HCT116 (cell line): Measurements from ENCODE around the gene DPM2. TPM values are rescaled to one million over a fixed set of nuclear protein-coding genes. Genes with fewer than 3 reads are reported as not detected.

Experiments
- ATAC-seq: fragments of 200-7000 bp; cut with Tn5 transposase; 2 replicates; pipeline ENCODE4 v1.9.1; 2020; ENCODE audit warnings: mild to moderate bottlenecking, moderate library complexity
- BruUV-seq: library from RNA; stranded (reverse); fragments of 400-500 nt; replicated peaks from 2 replicates; lab custom pipeline; 2021; lab: Mats Ljungman, UMichigan
- CTCF ChIA-PET: fragments of 300-600 bp; sonication (Branson Sonifier 250); formaldehyde crosslinking; loops from one replicate; lab custom pipeline; 2021; ENCODE audit warnings: antibody characterized with exemption; lab: Charles Lee
- POLR2A ChIA-PET: fragments of 300-600, 350-600 bp; sonication (Branson Sonifier 250); formaldehyde crosslinking; loops from one replicate; lab custom pipeline; 2021; ENCODE audit warnings: antibody characterized with exemption; lab: Charles Lee
- RAD21 ChIA-PET, 2 experiments: fragments of 300-600 bp; sonication (Branson Sonifier 250); formaldehyde crosslinking; loops; one replicate each; lab custom pipeline; 2023; ENCODE audit warnings: low total read pairs in 2 of 2; ENCODE audit not compliant: uncharacterized antibody in 2 of 2, unreplicated experiment in 2 of 2, low non-redundant PET in 1 of 2; lab: Charles Lee
- DNase-seq: peaks from one replicate; pipeline ENCODE4 v3.0.0-alpha.2; 2010; ENCODE audit warnings: low read depth, low spot score
- H2AFZ ChIP-seq: fragments of 200-600 bp; shearing (Covaris generic), sonication (generic); 2 replicates; pipeline ENCODE4 v1.6.1; 2017; ENCODE audit warnings: low read depth, mixed run types, mixed read lengths, antibody characterized with exemption, low read length; ENCODE audit not compliant: poor library complexity, severe bottlenecking
- H3K27ac ChIP-seq: 2 replicates; pipeline ENCODE4 v1.5.1; 2012; ENCODE audit warnings: low read depth, low read length
- H3K27me3 ChIP-seq: fragments of 200-600 bp; sonication (generic); 2 replicates; pipeline ENCODE4 v1.6.1; 2016; ENCODE audit warnings: mixed run types, low read length, mixed read lengths; ENCODE audit not compliant: insufficient read depth
- H3K36me3 ChIP-seq, 2 experiments: fragments of 200-500 bp in 1 of 2; fragments of 200-600 bp in 1 of 2; sonication (Bioruptor generic) in 1 of 2; sonication (generic) in 1 of 2; 2 replicates each; pipeline versions ENCODE4 v1.5.1 to v1.6.1; 2014 to 2016; ENCODE audit warnings: low read length in 2 of 2, inconsistent platforms in 1 of 2, mixed read lengths in 1 of 2, mixed run types in 1 of 2; ENCODE audit not compliant: insufficient read depth in 2 of 2, control insufficient read depth in 1 of 2
- H3K4me1 ChIP-seq, 2 experiments: fragments of 200-600 bp in 1 of 2; sonication (generic) in 1 of 2; 2 replicates each; pipeline versions ENCODE4 v1.5.1 to v1.6.1; 2012 to 2017; ENCODE audit warnings: low read length in 2 of 2, inconsistent platforms in 1 of 2, mild to moderate bottlenecking in 1 of 2, mixed read lengths in 1 of 2, mixed run types in 1 of 2, moderate library complexity in 1 of 2; ENCODE audit not compliant: insufficient read depth in 2 of 2, control insufficient read depth in 1 of 2
- H3K4me2 ChIP-seq: fragments of 200-600 bp; sonication (generic); 2 replicates; pipeline ENCODE4 v1.6.1; 2017; ENCODE audit warnings: mixed run types, low read length, mixed read lengths
- H3K4me3 ChIP-seq, 2 experiments: fragments of 200-600 bp in 1 of 2; sonication (generic) in 1 of 2; replicated peaks in 1 of 2; 2 replicates each; pipeline ENCODE4 v1.5.1; 2011 to 2016; ENCODE audit warnings: low read length in 2 of 2, control low read depth in 1 of 2, low read depth in 1 of 2, mild to moderate bottlenecking in 1 of 2, mixed read lengths in 1 of 2, mixed run types in 1 of 2
- H3K79me2 ChIP-seq: fragments of 200-600 bp; sonication (generic); 2 replicates; pipeline ENCODE4 v1.6.1; 2017; ENCODE audit warnings: mild to moderate bottlenecking, mixed run types, low read length, moderate library complexity, mixed read lengths; ENCODE audit not compliant: insufficient read depth
- H3K9ac ChIP-seq: fragments of 200-600 bp; sonication (generic); 2 replicates; pipeline ENCODE4 v1.6.1; 2016; ENCODE audit warnings: low read length, mixed read lengths
- H3K9me2 ChIP-seq: fragments of 200-600 bp; sonication (generic), shearing (Covaris generic); 2 replicates; pipeline ENCODE4 v1.6.1; 2017; ENCODE audit warnings: mixed run types, mild to moderate bottlenecking, moderate library complexity; ENCODE audit not compliant: insufficient read depth
- H3K9me3 ChIP-seq, 2 experiments: fragments of 200-500 bp in 1 of 2; fragments of 200-600 bp in 1 of 2; sonication (Bioruptor generic) in 1 of 2; sonication (generic) in 1 of 2; 2 replicates each; pipeline ENCODE4 v1.6.1; 2014 to 2017; ENCODE audit warnings: low read length in 2 of 2, mixed read lengths in 2 of 2, inconsistent platforms in 1 of 2, low read depth in 1 of 2, mild to moderate bottlenecking in 1 of 2, mixed run types in 1 of 2, moderate library complexity in 1 of 2; ENCODE audit not compliant: control insufficient read depth in 1 of 2, insufficient read depth in 1 of 2
- H4K20me1 ChIP-seq: fragments of 200-600 bp; sonication (generic), shearing (Covaris generic); 2 replicates; pipeline ENCODE4 v1.6.1; 2017; ENCODE audit warnings: mixed run types, mild to moderate bottlenecking, moderate library complexity; ENCODE audit not compliant: insufficient read depth
- CEBPB ChIP-seq: IDR thresholded peaks from 2 replicates; pipeline ENCODE4 v1.6.1; 2012; ENCODE audit warnings: low read depth
- EGR1 ChIP-seq: IDR thresholded peaks from 2 replicates; pipeline ENCODE4 v1.6.1; 2012; ENCODE audit warnings: low read depth
- ELF1 ChIP-seq: IDR thresholded peaks from 2 replicates; pipeline ENCODE4 v1.6.1; 2012; ENCODE audit warnings: low read depth, borderline replicate concordance
- EZH2phosphoT487 ChIP-seq: fragments of 200-600 bp; IDR thresholded peaks from 2 replicates; pipeline ENCODE4 v1.6.1; 2018; ENCODE audit warnings: antibody characterized with exemption, borderline replicate concordance
- JUND ChIP-seq: IDR thresholded peaks from 2 replicates; pipeline ENCODE4 v1.6.1; 2012
- POLR2A ChIP-seq: IDR thresholded peaks from 2 replicates; pipeline ENCODE4 v1.7.0; 2011; ENCODE audit warnings: borderline replicate concordance; ENCODE audit not compliant: insufficient read depth, insufficient read length; ENCODE audit errors: extremely low read depth
- RAD21 ChIP-seq: IDR thresholded peaks from 2 replicates; pipeline ENCODE4 v1.6.1; 2012; ENCODE audit warnings: low read depth, mild to moderate bottlenecking
- SIN3A ChIP-seq: IDR thresholded peaks from 2 replicates; pipeline ENCODE4 v1.6.1; 2012; ENCODE audit warnings: low read depth
- SP1 ChIP-seq: IDR thresholded peaks from 2 replicates; pipeline ENCODE4 v1.6.1; 2012; ENCODE audit warnings: low read depth
- SRF ChIP-seq: IDR thresholded peaks from 2 replicates; pipeline ENCODE4 v1.6.1; 2012; ENCODE audit warnings: low read depth
- TCF7L2 ChIP-seq: IDR thresholded peaks from 2 replicates; pipeline ENCODE4 v1.7.0; 2011; ENCODE audit warnings: borderline replicate concordance, inconsistent platforms; ENCODE audit not compliant: insufficient read depth, insufficient read length; ENCODE audit errors: extremely low read depth
- ZFX ChIP-seq: fragments of 450-650 bp; IDR thresholded peaks from 2 replicates; pipeline ENCODE4 v1.6.1; 2017
- intact Hi-C: fragments of 100-400 bp; cut with micrococcal nuclease; formaldehyde crosslinking; loops from 2 replicates; pipeline ENCODE4 v1.10.0; 2022
- total RNA-seq: library from RNA; stranded (reverse); gene quantifications from one replicate; pipeline ENCODE4 v1.2.1, GENCODE V29; 2021; ENCODE audit not compliant: unreplicated experiment
- TF ChIP-seq, protein P1 (sequence below): IDR thresholded peaks from 2 replicates; pipeline ENCODE4 v1.6.1; 2012
- TF ChIP-seq, protein P2 (sequence below), 3 experiments: fragments of 200-600 bp in 1 of 3; sonication (generic) in 1 of 3; IDR thresholded peaks in 2 of 3; conservative IDR thresholded peaks in 1 of 3; 2 replicates each; pipeline ENCODE4 v1.5.1; 2012 to 2017; ENCODE audit warnings: low read depth in 2 of 3, low read length in 2 of 3, antibody characterized with exemption in 1 of 3, borderline replicate concordance in 1 of 3, control low read depth in 1 of 3, mild to moderate bottlenecking in 1 of 3, mixed read lengths in 1 of 3, mixed run types in 1 of 3, moderate library complexity in 1 of 3; ENCODE audit not compliant: insufficient read depth in 1 of 3

DPM2 gene
- total RNA-seq, 1 experiment from 2014 or later, result 54.6 TPM

DNA sequence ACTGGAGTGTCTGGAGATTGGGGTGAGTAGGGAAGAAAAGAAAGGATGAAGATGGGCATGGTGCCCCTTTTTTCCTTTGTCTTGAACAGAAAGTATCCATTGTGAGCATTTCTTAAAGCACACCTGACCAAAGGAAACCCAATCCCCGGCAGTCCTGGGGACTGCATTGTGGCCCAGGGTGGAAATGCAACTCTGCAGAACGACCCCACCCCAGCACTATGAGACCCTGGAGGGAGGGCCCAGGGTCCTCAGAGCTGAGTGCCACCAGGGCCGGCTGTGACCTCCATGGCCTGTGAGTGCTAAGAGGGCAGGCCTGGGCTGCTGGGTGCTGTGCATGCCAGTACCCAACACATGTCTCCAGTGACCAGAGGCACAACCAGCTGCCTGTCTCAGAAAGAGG lies 24.6 kb upstream of the DPM2 start:
- CTCF ChIA-PET, result interaction anchor here (1.1 kb wide), 1 partner anchor 19 kb away, joined by 3 read pairs; no protein-coding TSS in a partner anchor
- BruUV-seq, result no TSS peak
- no peak for ATAC-seq

More for the DNA sequence above, 24.6 kb upstream of the DPM2 start:
- RAD21 ChIA-PET, result no interaction called here
- Histone ChIP-seq H3K4me2 (no peak overlapping the region), H4K20me1 (no peaks in the 10 kb centered on the region), H3K27me3 (no peaks in the 10 kb centered on the region), H3K79me2 (peaks cover 97% of the 10 kb centered on the region), H2AFZ (no peak overlapping the region), H3K36me3 (no peaks in the 10 kb centered on the region), H3K9ac (no peak overlapping the region), H3K27ac (no peak overlapping the region; the same call in 1 of the 2 replicates), H3K4me3 (no peak overlapping the region), H3K9me2 (no peaks in the 10 kb centered on the region), H3K9me3 (no peaks in the 10 kb centered on the region), H3K4me1 (peaks cover 68 to 77% of the 10 kb centered on the region in 2 experiments)
- POLR2A ChIA-PET, result no interaction called here
- DNase-seq, result no peak
- intact Hi-C loops, result no loop called here
- TF ChIP-seq SP1, result no peak
- TF ChIP-seq RAD21, result no peak
- no peak for TF ChIP-seq JUND
- no peak for TF ChIP-seq SIN3A
- no peak for TF ChIP-seq CEBPB
- TF ChIP-seq POLR2A, result no peak
- TF ChIP-seq EGR1, result no peak
- TF ChIP-seq, protein P1, sequence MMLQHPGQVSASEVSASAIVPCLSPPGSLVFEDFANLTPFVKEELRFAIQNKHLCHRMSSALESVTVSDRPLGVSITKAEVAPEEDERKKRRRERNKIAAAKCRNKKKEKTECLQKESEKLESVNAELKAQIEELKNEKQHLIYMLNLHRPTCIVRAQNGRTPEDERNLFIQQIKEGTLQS, result no peak
- TF ChIP-seq ZFX, result no peak
- TF ChIP-seq, protein P2, sequence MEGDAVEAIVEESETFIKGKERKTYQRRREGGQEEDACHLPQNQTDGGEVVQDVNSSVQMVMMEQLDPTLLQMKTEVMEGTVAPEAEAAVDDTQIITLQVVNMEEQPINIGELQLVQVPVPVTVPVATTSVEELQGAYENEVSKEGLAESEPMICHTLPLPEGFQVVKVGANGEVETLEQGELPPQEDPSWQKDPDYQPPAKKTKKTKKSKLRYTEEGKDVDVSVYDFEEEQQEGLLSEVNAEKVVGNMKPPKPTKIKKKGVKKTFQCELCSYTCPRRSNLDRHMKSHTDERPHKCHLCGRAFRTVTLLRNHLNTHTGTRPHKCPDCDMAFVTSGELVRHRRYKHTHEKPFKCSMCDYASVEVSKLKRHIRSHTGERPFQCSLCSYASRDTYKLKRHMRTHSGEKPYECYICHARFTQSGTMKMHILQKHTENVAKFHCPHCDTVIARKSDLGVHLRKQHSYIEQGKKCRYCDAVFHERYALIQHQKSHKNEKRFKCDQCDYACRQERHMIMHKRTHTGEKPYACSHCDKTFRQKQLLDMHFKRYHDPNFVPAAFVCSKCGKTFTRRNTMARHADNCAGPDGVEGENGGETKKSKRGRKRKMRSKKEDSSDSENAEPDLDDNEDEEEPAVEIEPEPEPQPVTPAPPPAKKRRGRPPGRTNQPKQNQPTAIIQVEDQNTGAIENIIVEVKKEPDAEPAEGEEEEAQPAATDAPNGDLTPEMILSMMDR (IDR thresholded peaks at IDR 0.05 in 2 of 3, conservative IDR thresholded peaks at IDR 0.05 in 1 of 3; ENCODE audit: borderline replicate concordance in 1 of 3, insufficient read depth in 1 of 3, low read depth in 2 of 3, low read length in 2 of 3), result no peak
- no peak for TF ChIP-seq SRF
- no peak for TF ChIP-seq ELF1
- TF ChIP-seq TCF7L2, result no peak
- TF ChIP-seq EZH2phosphoT487, result no peak
- TF ChIP-seq, all 23 proteins: peak for 0
